Natural killer cell (primary cell): ENCODE data around the gene ZNF511. TPM values are rescaled to one million over a fixed set of nuclear protein-coding genes. Genes with fewer than 3 reads are reported as not detected.
A peak's percentile ranks its signal among the peaks of the same experiment; 100 is the strongest.
"Not testable (repeated sequence)": the region's sequence is repeated elsewhere in the genome, so short reads cannot be mapped to it uniquely, and the experiment has no call there.

Experiments
- ATAC-seq, 3 donors: fragments of 150-1000 bp in 2 of 3; fragments of 200-7000 bp in 1 of 3; cut with Tn5 transposase; 1 replicate in 1 of 3; 2 replicates in 2 of 3; pipeline ENCODE4 v1.10.0; 2021; ENCODE audit warnings: mild to moderate bottlenecking in 2 of 3, moderate library complexity in 2 of 3
- DNase-seq, 2 donors: peaks; one replicate each; pipeline versions ENCODE4 v3.0.0 to v3.0.0-alpha.2; 2013 to 2021; ENCODE audit warnings: mixed read lengths in 1 of 2
- H3K27ac ChIP-seq: one replicate; pipeline ENCODE4 v1.5.1; 2013; ENCODE audit warnings: mild to moderate bottlenecking, low read length
- H3K27me3 ChIP-seq: one replicate; pipeline ENCODE4 v1.6.1; 2013; ENCODE audit warnings: low read length; ENCODE audit not compliant: control insufficient read depth, insufficient read depth
- H3K36me3 ChIP-seq: one replicate; pipeline ENCODE4 v1.6.1; 2013; ENCODE audit warnings: low read length; ENCODE audit not compliant: control insufficient read depth, insufficient read depth
- H3K4me1 ChIP-seq: one replicate; pipeline ENCODE4 v1.6.1; 2013; ENCODE audit warnings: low read length; ENCODE audit not compliant: control insufficient read depth, insufficient read depth
- H3K4me3 ChIP-seq: one replicate; pipeline ENCODE4 v1.5.1; 2013; ENCODE audit warnings: low read length
- H3K9me3 ChIP-seq: one replicate; pipeline ENCODE4 v1.6.1; 2013; ENCODE audit warnings: low read length; ENCODE audit not compliant: control insufficient read depth, insufficient read depth
- H3K27ac Mint-ChIP-seq, 2 donors: one replicate each; pipeline ENCODE4 v1.8.0; 2022; ENCODE audit warnings: mild to moderate bottlenecking in 2 of 2, mixed read lengths in 2 of 2, moderate library complexity in 1 of 2
- H3K27me3 Mint-ChIP-seq, 2 donors: one replicate each; pipeline ENCODE4 v1.8.0; 2022; ENCODE audit warnings: low read depth in 2 of 2, mixed read lengths in 2 of 2
- H3K36me3 Mint-ChIP-seq: one replicate; pipeline ENCODE4 v1.8.0; 2022; ENCODE audit warnings: mixed read lengths
- H3K4me1 Mint-ChIP-seq, 2 donors: one replicate each; pipeline ENCODE4 v1.8.0; 2022; ENCODE audit warnings: mixed read lengths in 2 of 2
- H3K4me3 Mint-ChIP-seq: one replicate; pipeline ENCODE4 v1.8.0; 2022; ENCODE audit warnings: mild to moderate bottlenecking, moderate library complexity, mixed read lengths
- H3K9me3 Mint-ChIP-seq, 2 donors: one replicate each; pipeline ENCODE4 v1.8.0; 2022; ENCODE audit warnings: mixed read lengths in 2 of 2
- whole genome bisulfite sequencing: methylation state at CpG from one replicate; pipeline ENCODE4 v1.1.7; 2013; ENCODE audit warnings: missing lambda C conversion rate; ENCODE audit not compliant: insufficient coverage; 5-methylcytosine and 5-hydroxymethylcytosine counted together
- intact Hi-C: fragments of 100-400 bp; cut with micrococcal nuclease; formaldehyde crosslinking; loops from one replicate; pipeline ENCODE4 v1.14.2; 2022
- total RNA-seq, 4 donors: library from RNA; stranded (reverse); fragments of 120-200 nt in 1 of 4; gene quantifications; one replicate each; pipeline versions ENCODE4 v1.2.3 to v1.2.4, GENCODE V29; 2013 to 2022
- TF ChIP-seq, protein P1 (sequence below): fragments of 200-600 bp; IDR thresholded peaks from one replicate; pipeline ENCODE4 v1.8.0; 2022; ENCODE audit warnings: antibody characterized with exemption

Gene ZNF511
- total RNA-seq, 3 donors from 2014 or later (not counting 1 experiment from before 2014, with no cell fraction given), result 28.1 to 39.0 (median 32.4) TPM

DNA sequence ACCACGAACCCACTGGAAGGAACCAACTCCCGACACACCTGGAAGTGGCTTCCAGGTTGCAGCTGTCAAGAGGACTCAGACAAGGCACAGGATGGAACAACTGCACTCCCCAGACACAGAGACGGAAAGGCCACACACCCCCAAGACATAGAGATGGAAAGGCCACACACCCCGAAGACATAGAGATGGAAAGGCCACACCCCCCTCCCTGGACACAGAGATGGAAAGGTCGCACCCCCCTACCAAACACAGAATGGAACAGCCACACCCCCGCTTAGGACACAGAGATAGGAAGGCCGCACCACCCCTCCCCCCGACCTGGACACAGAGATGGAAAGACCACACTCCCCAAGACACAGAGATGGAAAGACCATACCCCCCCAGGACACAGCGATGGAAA lies 7.6 kb downstream of the ZNF511 start:
- intact Hi-C loops, result no loop called here
- TF ChIP-seq, protein P1, sequence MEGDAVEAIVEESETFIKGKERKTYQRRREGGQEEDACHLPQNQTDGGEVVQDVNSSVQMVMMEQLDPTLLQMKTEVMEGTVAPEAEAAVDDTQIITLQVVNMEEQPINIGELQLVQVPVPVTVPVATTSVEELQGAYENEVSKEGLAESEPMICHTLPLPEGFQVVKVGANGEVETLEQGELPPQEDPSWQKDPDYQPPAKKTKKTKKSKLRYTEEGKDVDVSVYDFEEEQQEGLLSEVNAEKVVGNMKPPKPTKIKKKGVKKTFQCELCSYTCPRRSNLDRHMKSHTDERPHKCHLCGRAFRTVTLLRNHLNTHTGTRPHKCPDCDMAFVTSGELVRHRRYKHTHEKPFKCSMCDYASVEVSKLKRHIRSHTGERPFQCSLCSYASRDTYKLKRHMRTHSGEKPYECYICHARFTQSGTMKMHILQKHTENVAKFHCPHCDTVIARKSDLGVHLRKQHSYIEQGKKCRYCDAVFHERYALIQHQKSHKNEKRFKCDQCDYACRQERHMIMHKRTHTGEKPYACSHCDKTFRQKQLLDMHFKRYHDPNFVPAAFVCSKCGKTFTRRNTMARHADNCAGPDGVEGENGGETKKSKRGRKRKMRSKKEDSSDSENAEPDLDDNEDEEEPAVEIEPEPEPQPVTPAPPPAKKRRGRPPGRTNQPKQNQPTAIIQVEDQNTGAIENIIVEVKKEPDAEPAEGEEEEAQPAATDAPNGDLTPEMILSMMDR, result no peak
- H3K27me3 ChIP-seq, result no peaks in the 10 kb centered on the region
- H3K4me1 ChIP-seq, result peaks cover 14% of the 10 kb centered on the region
- Mint-ChIP-seq H3K4me3 (no peak overlapping the region), H3K36me3 (no peaks in the 10 kb centered on the region), H3K27me3 (peaks cover 0 to 11% of the 10 kb centered on the region in 2 donors), H3K4me1 (peaks cover 7 to 18% of the 10 kb centered on the region in 2 donors), H3K27ac (no peak overlapping the region), H3K9me3 (no peaks in the 10 kb centered on the region)
- DNase-seq (no peak), ATAC-seq (no peak)
- H3K4me3 ChIP-seq, result no peak overlapping the region
- no peak overlapping the region for H3K27ac ChIP-seq
- peaks cover 3% of the 10 kb centered on the region for H3K9me3 ChIP-seq
- peaks cover 14% of the 10 kb centered on the region for H3K36me3 ChIP-seq
- 81% methylated on average over 4 of the region's 9 CpGs for WGBS

DNA sequence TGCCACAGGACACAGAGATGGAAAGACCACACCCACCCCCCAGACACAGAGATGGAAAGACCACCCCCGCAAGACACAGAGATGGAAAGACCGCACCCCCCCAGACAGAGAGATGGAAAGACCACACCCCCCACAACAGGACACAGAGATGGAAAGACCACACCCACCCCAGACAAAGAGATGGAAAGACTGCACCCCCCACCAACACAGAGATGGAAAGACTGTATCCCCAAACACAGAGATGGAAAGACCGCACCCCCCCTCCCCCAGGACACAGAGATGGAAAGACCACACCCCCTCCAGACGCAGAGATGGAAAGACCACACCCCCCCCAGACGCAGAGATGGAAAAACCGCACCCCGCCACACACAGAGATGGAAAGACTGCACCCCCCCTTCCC lies 8.0 kb downstream of the ZNF511 start:
- TF ChIP-seq, protein P1, result no peak
- H3K27me3 ChIP-seq, result no peaks in the 10 kb centered on the region
- intact Hi-C loops, result no loop called here
- H3K27ac ChIP-seq, result no peak overlapping the region
- peaks cover 14% of the 10 kb centered on the region for H3K4me1 ChIP-seq
- H3K4me3 ChIP-seq, result no peak overlapping the region
- no peak overlapping the region for H3K4me3 Mint-ChIP-seq
- no peak overlapping the region for H3K27ac Mint-ChIP-seq
- no peaks in the 10 kb centered on the region for H3K36me3 Mint-ChIP-seq
- peaks cover 7 to 18% of the 10 kb centered on the region in 2 donors for H3K4me1 Mint-ChIP-seq
- peaks cover 11% of the 10 kb centered on the region for H3K36me3 ChIP-seq
- WGBS, result 100% methylated on average over 1 of the region's 7 CpGs
- H3K27me3 Mint-ChIP-seq, result peaks cover 0 to 11% of the 10 kb centered on the region in 2 donors
- DNase-seq (no peak), ATAC-seq (no peak)
- H3K9me3 Mint-ChIP-seq, result no peaks in the 10 kb centered on the region
- peaks cover 3% of the 10 kb centered on the region for H3K9me3 ChIP-seq

DNA sequence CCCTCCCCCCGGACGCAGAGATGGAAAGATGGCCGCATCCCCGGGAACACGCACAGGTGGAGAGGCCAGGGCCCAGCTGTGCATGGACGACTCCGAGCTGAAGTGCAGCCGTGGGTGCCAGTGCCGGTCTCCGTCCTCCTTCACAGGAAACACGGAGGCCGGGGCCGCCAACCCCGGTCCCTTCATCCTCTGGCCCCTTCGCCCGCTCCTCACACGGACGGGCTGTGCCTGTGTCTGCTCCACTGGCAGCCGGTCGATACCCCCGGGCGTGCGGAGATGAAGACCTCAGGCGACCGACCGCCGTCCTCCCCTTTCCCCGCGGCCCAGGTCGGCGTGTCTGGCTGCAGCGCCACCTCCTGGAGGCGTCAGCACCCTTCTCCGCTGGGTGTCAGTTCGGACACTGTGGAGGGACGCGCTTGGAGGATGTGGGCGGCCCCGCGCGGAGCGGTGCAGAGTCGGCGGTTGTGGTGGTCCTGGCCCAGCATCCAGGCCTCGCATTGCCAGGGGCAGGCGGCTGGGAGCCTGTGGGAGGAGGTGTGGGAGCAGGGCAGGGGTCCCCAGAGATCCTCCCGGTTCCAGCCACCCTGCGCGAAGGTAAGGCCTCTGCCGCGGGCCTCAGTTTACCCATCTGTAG lies 9.9 kb downstream of the ZNF511 start:
- Mint-ChIP-seq H3K4me1 (peaks cover 7 to 18% of the 10 kb centered on the region in 2 donors), H3K36me3 (no peaks in the 10 kb centered on the region), H3K27ac (peak overlapping the region in 1 of 2 donors; percentile 55), H3K9me3 (no peaks in the 10 kb centered on the region), H3K27me3 (peaks cover 0 to 13% of the 10 kb centered on the region in 2 donors), H3K4me3 (peak overlapping the region; percentile 63)
- DNase-seq (peak; percentile 70 to 83), ATAC-seq (peak; percentile 92 to 97 (median 97))
- TF ChIP-seq, protein P1, result peak; percentile 85
- WGBS, result 9% methylated on average over 50 of the region's 51 CpGs
- Histone ChIP-seq H3K27me3 (no peaks in the 10 kb centered on the region), H3K27ac (no peak overlapping the region), H3K9me3 (peaks cover 3% of the 10 kb centered on the region), H3K4me3 (peak overlapping the region; percentile 23), H3K4me1 (peaks cover 14% of the 10 kb centered on the region), H3K36me3 (no peaks in the 10 kb centered on the region)
- intact Hi-C loops, result no loop called here

DNA sequence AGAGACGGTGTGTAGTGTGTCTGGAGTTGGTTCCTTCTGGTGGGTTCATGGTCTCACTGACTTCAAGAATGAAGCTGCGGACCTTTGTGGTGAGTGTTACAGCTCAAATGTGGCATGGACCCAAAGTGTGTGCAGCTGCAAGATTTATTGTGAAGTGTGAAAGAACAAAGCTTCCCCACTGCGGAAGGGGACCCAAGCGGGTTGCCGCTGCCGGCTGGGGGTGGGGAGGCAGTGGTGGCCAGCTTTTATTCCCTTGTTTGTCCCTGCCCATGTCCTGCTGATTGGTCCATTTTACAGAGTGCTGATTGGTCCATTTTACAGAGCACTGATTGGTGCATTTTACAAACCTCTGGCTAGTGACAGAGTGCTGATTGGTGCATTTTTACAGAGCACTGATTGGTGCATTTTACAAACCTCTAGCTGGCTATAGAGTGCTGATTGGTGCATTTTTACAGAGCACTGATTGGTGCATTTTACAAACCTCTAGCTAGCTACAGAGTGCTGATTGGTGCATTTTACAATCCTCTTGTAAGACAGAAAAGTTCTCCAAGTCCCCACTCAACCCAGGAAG lies 12.2 kb downstream of the ZNF511 start:
- H3K9me3 Mint-ChIP-seq, H3K36me3 Mint-ChIP-seq, H3K36me3 ChIP-seq, H3K27ac Mint-ChIP-seq, DNase-seq, ATAC-seq, H3K4me3 ChIP-seq, H3K27me3 ChIP-seq, H3K4me3 Mint-ChIP-seq, intact Hi-C loops, H3K27ac ChIP-seq, H3K9me3 ChIP-seq: not testable (repeated sequence)
- peaks cover 0 to 23% of the 10 kb centered on the region in 2 donors for H3K4me1 Mint-ChIP-seq
- peaks cover 24% of the 10 kb centered on the region for H3K4me1 ChIP-seq
- H3K27me3 Mint-ChIP-seq, result peaks cover under 1 to 17% of the 10 kb centered on the region in 2 donors
- 88% methylated on average over 6 of the region's 6 CpGs for WGBS

DNA sequence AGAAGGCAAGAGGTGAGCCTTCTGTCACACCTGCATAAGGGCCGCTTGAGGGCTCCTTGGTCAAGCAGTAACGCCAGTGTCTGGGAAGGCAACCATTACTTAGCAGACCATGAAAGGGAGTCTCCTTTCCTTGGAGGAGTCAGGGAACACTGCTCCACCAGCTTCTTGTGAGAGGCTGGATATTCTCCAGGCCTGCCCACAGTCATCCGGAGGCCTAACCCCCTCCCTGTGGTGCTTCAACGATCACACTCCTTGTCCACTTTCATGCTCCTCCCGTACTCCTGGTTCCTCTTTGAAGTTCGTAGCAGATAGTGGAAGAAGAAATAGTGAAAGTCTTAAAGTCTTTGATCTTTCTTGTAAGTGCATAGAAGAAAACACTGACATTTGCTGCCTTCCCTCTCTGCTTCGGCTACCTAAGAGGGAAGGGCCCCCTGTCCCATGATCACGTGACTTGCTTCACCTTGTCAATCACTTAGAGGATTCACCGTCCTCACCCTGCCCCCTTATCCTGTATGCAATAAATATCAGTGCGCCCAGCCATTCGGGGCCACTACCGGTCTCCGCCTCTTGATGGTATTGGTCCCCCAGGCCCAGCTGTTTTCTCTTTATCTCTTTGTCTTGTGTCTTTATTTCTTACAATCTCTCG lies 13.5 kb downstream of the ZNF511 start:
- peaks cover 27% of the 10 kb centered on the region for H3K4me1 ChIP-seq
- 90% methylated on average over 5 of the region's 14 CpGs for WGBS
- H3K4me3 ChIP-seq, ATAC-seq, H3K27ac ChIP-seq, H3K9me3 Mint-ChIP-seq, H3K9me3 ChIP-seq, H3K36me3 Mint-ChIP-seq, H3K27ac Mint-ChIP-seq, H3K36me3 ChIP-seq, H3K4me3 Mint-ChIP-seq, intact Hi-C loops, DNase-seq: not testable (repeated sequence)
- peaks cover 19% of the 10 kb centered on the region for H3K27me3 ChIP-seq
- peaks cover 10 to 28% of the 10 kb centered on the region in 2 donors for H3K27me3 Mint-ChIP-seq
- H3K4me1 Mint-ChIP-seq, result peaks cover 0 to 27% of the 10 kb centered on the region in 2 donors
